HG02938 (cell line): ENCODE results near the gene PTH2.
"Not testable (repeated sequence)": the region's sequence is repeated elsewhere in the genome, so short reads cannot be mapped to it uniquely, and the experiment has no call there.

Source experiments
- ATAC-seq: cut with Tn5 transposase; IDR thresholded peaks from one replicate; pipeline ENCODE4 v1.9.1; 2021; ENCODE audit warnings: mild to moderate bottlenecking, moderate library complexity; ENCODE audit not compliant: unreplicated experiment

The PTH2 gene

DNA sequence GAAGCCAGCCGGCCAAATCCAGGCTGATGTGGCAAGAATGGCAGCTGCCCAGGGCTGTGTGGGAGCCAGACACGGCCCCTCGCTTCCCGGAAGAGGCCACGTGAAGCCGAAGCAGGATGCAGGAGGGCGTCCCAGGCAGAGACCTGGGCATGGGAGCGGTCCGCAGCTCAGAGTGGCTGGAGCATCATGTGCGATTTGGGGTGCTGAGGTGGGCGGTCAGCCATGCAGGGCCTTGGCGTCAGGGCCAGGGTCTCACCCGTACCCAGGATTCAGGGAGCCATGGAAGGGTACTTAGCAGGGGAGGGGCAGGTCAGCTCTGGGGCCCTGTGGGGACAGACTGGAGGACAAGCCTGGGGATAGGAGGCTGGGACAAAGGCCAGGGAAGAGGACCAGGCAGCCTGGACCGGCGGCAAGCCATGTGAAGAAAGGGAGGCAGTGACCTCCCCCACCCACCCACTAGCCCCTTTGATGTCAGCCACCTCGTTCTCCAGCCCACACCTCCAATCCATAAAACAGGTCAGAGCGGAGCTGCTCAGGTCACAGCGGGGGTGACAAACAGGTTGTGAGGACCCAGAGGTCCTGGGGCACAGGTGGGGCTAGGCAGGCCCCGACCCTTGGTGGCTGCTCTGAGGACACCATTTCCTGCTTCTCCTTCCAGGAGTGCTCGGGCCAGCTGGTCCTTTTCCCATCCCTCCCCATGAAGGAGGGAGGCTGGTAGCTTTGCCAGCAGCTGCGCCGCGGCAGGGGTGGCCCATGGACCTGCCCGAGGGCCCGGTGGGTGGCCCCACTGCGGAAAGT is 32.9 kb downstream of the PTH2 start:
- no peak for ATAC-seq

DNA sequence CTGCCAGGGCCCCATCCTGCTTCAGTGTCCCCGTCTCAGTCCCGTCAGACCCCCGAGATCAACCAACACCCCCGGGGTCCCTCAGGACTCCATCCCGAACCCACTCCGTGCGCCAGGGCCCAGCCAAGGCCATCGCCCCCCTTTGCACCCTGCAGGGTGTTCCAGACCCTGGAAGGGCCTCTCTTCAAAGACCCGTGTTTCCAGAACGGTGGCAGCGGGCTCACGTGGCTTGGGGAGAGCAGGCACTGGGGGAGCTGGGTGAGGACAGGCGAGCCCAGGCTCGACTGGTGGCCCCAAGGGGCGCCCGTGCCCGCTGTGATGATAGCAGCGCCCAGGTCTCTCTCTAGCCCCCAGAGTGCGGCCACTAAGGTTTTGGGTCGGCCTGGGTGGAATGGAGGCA is 33.8 kb downstream of the PTH2 start:
- no peak for ATAC-seq

DNA sequence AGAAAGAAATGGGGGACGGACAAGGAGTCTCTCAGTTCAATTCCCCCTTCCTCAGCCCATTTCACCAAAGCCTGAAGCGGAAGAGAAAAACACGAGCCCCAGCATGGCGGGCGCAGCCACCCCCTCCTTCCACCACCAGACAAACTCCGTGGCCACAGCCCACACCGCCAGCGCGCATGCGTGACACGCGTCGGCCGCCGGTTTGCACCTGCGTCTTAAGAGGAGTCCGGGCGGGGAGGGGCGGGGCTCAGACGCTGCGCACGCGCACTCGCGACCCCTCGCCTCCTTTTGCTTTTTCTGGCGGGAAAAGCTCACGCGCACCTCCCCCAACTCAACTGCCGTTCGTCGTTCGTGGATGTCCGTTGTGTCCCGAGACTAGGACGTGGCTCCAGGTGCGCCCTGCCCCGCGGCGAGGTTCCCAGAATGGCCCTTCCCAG is 35.3 kb downstream of the PTH2 start, which contains the start of gene KASH5:
Gene KASH5, plus strand, starts transcription at position 314 of the 437 bp plus-strand sequence. CDS start 2,635 bp downstream, outside the sequence.
- ATAC-seq: no peak

DNA sequence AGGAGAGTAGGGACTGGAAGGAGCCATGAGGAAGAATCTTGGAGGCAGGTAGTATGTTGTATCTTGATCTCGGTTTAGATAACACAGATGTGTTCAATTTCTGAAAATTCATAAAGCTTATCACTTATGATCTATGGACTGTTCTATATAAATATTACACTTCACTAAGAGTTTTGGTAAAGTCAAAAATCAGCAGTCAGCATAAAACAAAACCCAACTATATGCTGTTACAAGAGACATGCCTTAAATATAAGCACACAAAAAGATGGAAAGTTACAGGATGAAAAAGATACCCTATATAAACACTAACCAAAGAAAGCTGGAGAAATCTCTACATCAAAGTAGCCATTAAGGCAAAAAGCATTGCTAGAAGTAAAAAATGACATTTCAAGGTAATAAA is 39.6 kb downstream of the PTH2 start:
- no peak for ATAC-seq

DNA sequence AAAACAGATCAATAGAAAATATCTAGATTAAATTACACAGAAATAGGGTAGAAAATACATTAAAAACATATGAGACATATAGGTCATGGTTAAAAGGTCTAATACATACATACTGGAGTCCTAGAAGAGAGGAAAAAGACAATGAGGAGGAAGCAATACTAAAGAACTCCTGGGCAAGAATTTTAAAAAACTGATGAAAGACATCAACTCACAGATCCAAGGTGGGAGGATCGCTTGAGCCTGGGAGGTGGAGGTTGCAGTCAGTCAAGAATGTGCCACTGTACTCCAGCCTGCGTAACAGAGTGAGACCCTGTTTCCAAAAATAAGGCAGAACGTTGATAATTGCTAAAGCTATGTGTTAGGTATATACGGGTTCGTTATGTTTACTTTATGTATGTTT is 40.6 kb downstream of the PTH2 start:
- ATAC-seq: no peak

DNA sequence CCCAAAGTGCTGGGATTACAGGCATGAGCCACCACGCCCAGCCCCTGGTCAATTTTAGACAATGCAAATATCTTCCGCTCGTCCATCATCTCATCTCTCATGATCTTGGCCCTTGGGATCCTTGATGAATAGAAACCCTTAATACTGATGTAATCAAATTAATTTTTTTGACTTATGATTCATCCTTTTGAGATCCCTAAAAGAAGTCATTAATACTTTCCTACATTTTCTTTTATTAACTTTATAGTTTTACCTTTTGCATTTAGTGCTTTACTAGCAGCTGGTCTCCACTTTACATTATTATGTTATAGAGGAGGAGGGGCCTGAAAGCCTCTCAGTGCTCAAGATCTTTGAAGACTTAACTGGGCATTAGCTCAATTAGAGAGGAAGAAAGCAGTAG is 42.9 kb downstream of the PTH2 start:
- no peak for ATAC-seq

DNA sequence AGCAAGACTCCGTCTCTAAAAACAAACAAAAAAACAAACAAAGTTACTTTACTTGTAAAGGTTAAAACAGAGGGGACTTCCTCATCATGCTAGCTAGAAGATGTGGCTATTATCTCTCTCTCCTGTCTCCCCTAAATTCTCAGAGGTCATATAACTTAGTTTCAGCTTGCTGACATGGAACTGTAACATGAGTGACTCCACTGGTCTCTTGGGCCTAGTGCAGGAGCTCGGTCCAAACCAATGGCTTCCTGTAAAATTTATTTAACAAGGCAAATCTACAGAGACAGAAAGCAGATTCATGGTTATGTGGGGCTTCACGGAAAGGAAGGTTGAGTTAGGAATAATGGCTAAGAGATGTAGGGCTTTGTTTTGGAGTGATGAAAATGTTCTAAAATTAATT is 44.7 kb downstream of the PTH2 start:
- no peak for ATAC-seq

DNA sequence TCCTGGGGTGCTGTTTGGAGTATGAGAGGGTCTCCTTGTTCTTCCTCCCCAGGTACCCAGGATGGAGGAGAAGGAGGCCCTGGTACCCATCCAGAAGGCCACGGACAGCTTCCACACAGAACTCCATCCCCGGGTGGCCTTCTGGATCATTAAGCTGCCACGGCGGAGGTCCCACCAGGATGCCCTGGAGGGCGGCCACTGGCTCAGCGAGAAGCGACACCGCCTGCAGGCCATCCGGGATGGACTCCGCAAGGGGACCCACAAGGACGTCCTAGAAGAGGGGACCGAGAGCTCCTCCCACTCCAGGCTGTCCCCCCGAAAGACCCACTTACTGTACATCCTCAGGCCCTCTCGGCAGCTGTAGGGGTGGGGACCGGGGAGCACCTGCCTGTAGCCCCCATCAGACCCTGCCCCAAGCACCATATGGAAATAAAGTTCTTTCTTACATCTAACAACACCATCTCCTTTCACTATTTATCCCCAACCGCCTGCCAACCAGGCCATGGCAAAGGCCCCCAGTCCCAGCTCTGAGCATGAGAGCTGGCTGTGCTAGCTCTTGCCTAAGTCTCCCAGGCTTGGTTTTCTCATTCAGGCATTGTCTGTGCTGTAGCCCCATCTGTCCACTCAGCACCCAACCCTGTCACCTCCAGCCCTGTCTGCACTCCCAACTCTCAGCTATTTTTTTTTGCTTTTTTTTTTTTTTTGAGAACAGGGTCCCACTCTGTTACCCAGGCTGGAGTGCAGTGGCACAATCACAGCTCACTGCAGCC is 48.4 kb downstream of the PTH2 start:
- no peak for ATAC-seq

DNA sequence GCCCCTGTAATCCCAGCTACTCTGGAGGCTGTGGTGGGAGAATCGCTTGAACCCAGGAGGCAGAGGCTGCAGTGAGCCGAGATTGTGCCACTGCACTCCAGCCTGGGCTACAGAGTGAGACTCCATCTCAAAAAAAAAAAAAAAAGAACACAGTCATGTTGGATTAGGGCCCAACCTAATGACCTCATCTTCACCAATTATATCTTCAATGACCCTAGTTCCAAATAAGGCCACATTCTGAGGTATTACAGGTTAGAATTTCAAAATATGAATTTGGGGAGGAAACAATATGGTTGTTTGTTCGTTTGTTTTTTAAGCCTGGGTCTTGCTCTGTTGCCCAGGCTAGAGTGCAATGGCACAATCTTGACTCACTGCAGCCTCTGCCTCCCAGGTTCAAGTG is 50.1 kb downstream of the PTH2 start:
- not testable (repeated sequence) for ATAC-seq
